BJ (cell line): ENCODE measurements around the gene RAD51B. TPM values are rescaled to one million over a fixed set of nuclear protein-coding genes. Genes with fewer than 3 reads are reported as not detected.

ENCODE experiments used
- CTCF ChIA-PET: fragments of 350-600 bp; formaldehyde crosslinking; extraction: SDS; loops from one replicate; lab custom pipeline; 2021; ENCODE audit warnings: antibody characterized with exemption, inconsistent platforms; lab: Yijun Ruan, JAX
- POLR2A ChIA-PET: fragments of 300-600 bp; sonication (Branson Sonifier 250); formaldehyde crosslinking; extraction: SDS; loops from one replicate; lab custom pipeline; 2021; ENCODE audit warnings: antibody characterized with exemption; lab: Charles Lee
- DNase-seq: peaks from one replicate; pipeline ENCODE4 v3.0.0-alpha.2; 2011; ENCODE audit warnings: low read depth
- H3K27me3 ChIP-seq: 2 replicates; pipeline ENCODE4 v1.6.0; 2011; ENCODE audit warnings: low read length; ENCODE audit not compliant: control insufficient read depth, insufficient read depth
- H3K36me3 ChIP-seq: 2 replicates; pipeline ENCODE4 v1.5.1; 2011; ENCODE audit warnings: low read length; ENCODE audit not compliant: control insufficient read depth, insufficient read depth
- H3K4me3 ChIP-seq: 2 replicates; pipeline ENCODE4 v1.5.1; 2011; ENCODE audit warnings: low read depth, mild to moderate bottlenecking, control low read depth, low read length
- CTCF ChIP-seq: IDR thresholded peaks from 2 replicates; pipeline ENCODE4 v1.5.1; 2011; ENCODE audit warnings: low read depth, mild to moderate bottlenecking, control low read depth, inconsistent platforms, low read length, moderate library complexity; ENCODE audit not compliant: insufficient read depth
- polyA plus RNA-seq: library from polyadenylated mRNA; depleted of rRNA; stranded (reverse); fragments of >200 nt; gene quantifications from 2 replicates; pipeline ENCODE4 v1.2.3, GENCODE V29; 2011

RAD51B gene
- polyA plus RNA-seq, 1 experiment = 5.6 TPM

- Histone ChIP-seq H3K4me3 (no peak overlapping the region), H3K36me3 (no peaks in the 10 kb centered on the region), H3K27me3 (no peaks in the 10 kb centered on the region)
- POLR2A ChIA-PET = no interaction called here
- no peak for TF ChIP-seq CTCF
- no peak for DNase-seq
- CTCF ChIA-PET = interaction anchor here (1.0 kb wide), 1 partner anchor 20 kb away, joined by 3 read pairs; no protein-coding TSS in a partner anchor
These were observed 668.4 kb downstream of the RAD51B start for GRCh38 chr14:68487805-68488590.

- CTCF ChIA-PET = no interaction called here
- POLR2A ChIA-PET = no interaction called here
- TF ChIP-seq CTCF = no peak
- Histone ChIP-seq H3K36me3 (no peaks in the 10 kb centered on the region), H3K4me3 (no peak overlapping the region), H3K27me3 (no peaks in the 10 kb centered on the region)
- DNase-seq = no peak
These were observed 672.2 kb downstream of the RAD51B start for GRCh38 chr14:68491793-68492192.

- H3K27me3 ChIP-seq = no peaks in the 10 kb centered on the region
- no peak for DNase-seq
- no peaks in the 10 kb centered on the region for H3K36me3 ChIP-seq
- TF ChIP-seq CTCF = no peak
- no peak overlapping the region for H3K4me3 ChIP-seq
- CTCF ChIA-PET = interaction anchor here (1.2 kb wide), 1 partner anchor 28 kb away, joined by 4 read pairs; no protein-coding TSS in a partner anchor
- POLR2A ChIA-PET = no interaction called here
These were observed 673.0 kb downstream of the RAD51B start for GRCh38 chr14:68492381-68493151.

GRCh38 chr14:68493152-68493911 is 673.8 kb downstream of the RAD51B start:
- no peak for TF ChIP-seq CTCF
- H3K36me3 ChIP-seq = no peaks in the 10 kb centered on the region
- no peak for DNase-seq
- ChIA-PET POLR2A (no interaction called here), CTCF (interaction anchor here (1.2 kb wide), 1 partner anchor 27 kb away, joined by 4 read pairs; no protein-coding TSS in a partner anchor)
- H3K4me3 ChIP-seq = no peak overlapping the region
- no peaks in the 10 kb centered on the region for H3K27me3 ChIP-seq
